ENCODE results near the gene SAT1. TPM values are rescaled to one million over a fixed set of nuclear protein-coding genes. Genes with fewer than 3 reads are reported as not detected.
"Not testable (repeated sequence)": the region's sequence is repeated elsewhere in the genome, so short reads cannot be mapped to it uniquely, and the experiment has no call there.

SAT1 gene
- total RNA-seq, 4 donors from 2014 or later, result 287 to 793 (median 450) TPM

- WGBS, 2 donors, result 0 to 45% methylated on average over 6 to 20 of the region's 73 CpGs
- Histone ChIP-seq H3K36me3 (no peaks in the 10 kb centered on the region), H3K27me3 (no peaks in the 10 kb centered on the region), H3K4me3 (peak within 1 kb of the TSS; percentile 59 to 72 (median 64)), H3K27ac (peak within 1 kb of the TSS; percentile 90 to 94 (median 93)), H3K9me3 (no peaks in the 10 kb centered on the region), H3K4me1 (peaks cover 0 to 22% (median 0%) of the 10 kb centered on the region in 3 donors)
- intact Hi-C loops (cut with DNase I), result no loop called here
- DNase-seq, result peak; percentile 39
- TF ChIP-seq CTCF (IDR thresholded peaks at IDR 0.05), result peak in 1 of 6 experiments; percentile 4
- TF ChIP-seq POLR2A (IDR thresholded peaks at IDR 0.05), result peak in 3 of 4 donors; percentile 24 to 83 (median 72)
These were observed 40.0 kb upstream of the SAT1 start, which contains the start of gene ACOT9 for GRCh38 chrX:23742697-23743622. TSS of gene ACOT9 (minus strand) at chrX:23743276. CDS start at chrX:23743144, 132 bp downstream.

- H3K4me1 ChIP-seq, result peaks cover 0 to 22% (median 0%) of the 10 kb centered on the region in 3 donors
- H3K9me3 ChIP-seq; H3K27me3 ChIP-seq; H3K36me3 ChIP-seq; intact Hi-C loops (cut with DNase I); DNase-seq: not testable (repeated sequence)
- H3K27ac ChIP-seq, result peak overlapping the region; percentile 90 to 94 (median 93)
- 66 to 72% methylated on average over 9 to 10 of the region's 14 CpGs for WGBS, 2 donors
- H3K4me3 ChIP-seq, result peak overlapping the region; percentile 59 to 72 (median 64)
These were observed 39.4 kb upstream of the SAT1 start for GRCh38 chrX:23743623-23743971.

- WGBS, 2 donors, result 43 to 50% methylated on average over 3 of the region's 3 CpGs
- H3K9me3 ChIP-seq, result no peaks in the 10 kb centered on the region
- no peaks in the 10 kb centered on the region for H3K27me3 ChIP-seq
- TF ChIP-seq POLR2A (IDR thresholded peaks at IDR 0.05) (no peak), CTCF (IDR thresholded peaks at IDR 0.05) (no peak)
- peaks cover 0 to 22% (median 0%) of the 10 kb centered on the region in 3 donors for H3K4me1 ChIP-seq
- intact Hi-C loops (cut with DNase I), result no loop called here
- no peaks in the 10 kb centered on the region for H3K36me3 ChIP-seq
- no peak overlapping the region for H3K27ac ChIP-seq
- no peak for DNase-seq
- no peak overlapping the region for H3K4me3 ChIP-seq
These were observed 37.2 kb upstream of the SAT1 start for GRCh38 chrX:23745786-23746185.

GRCh38 chrX:23749129-23749528 lies 33.8 kb upstream of the SAT1 start:
- Histone ChIP-seq H3K36me3 (no peaks in the 10 kb centered on the region), H3K9me3 (no peaks in the 10 kb centered on the region), H3K27ac (no peak overlapping the region), H3K4me1 (peaks cover 0 to 8% (median 0%) of the 10 kb centered on the region in 3 donors), H3K4me3 (no peak overlapping the region), H3K27me3 (no peaks in the 10 kb centered on the region)
- whole genome bisulfite sequencing, 2 donors, result 75 to 80% methylated on average over 1 to 4 of the region's 4 CpGs
- intact Hi-C loops (cut with DNase I), result no loop called here
- DNase-seq, result no peak
- TF ChIP-seq POLR2A (IDR thresholded peaks at IDR 0.05), result no peak
- TF ChIP-seq CTCF (IDR thresholded peaks at IDR 0.05), result no peak

GRCh38 chrX:23749576-23749975 lies 33.4 kb upstream of the SAT1 start:
- Histone ChIP-seq H3K36me3 (no peaks in the 10 kb centered on the region), H3K27me3 (no peaks in the 10 kb centered on the region), H3K27ac (no peak overlapping the region), H3K9me3 (no peaks in the 10 kb centered on the region), H3K4me3 (no peak overlapping the region), H3K4me1 (peaks cover 0 to 8% (median 0%) of the 10 kb centered on the region in 3 donors)
- intact Hi-C loops (cut with DNase I), result no loop called here
- 56 to 60% methylated on average over 2 of the region's 2 CpGs for WGBS, 2 donors
- no peak for DNase-seq
- TF ChIP-seq CTCF (IDR thresholded peaks at IDR 0.05) (no peak), POLR2A (IDR thresholded peaks at IDR 0.05) (no peak)
